Measurements from ENCODE around the gene IGF2BP1. TPM values are rescaled to one million over a fixed set of nuclear protein-coding genes. Genes with fewer than 3 reads are reported as not detected.

The IGF2BP1 gene
- total RNA-seq, 1 experiment from 2014 or later = 601 TPM

DNA sequence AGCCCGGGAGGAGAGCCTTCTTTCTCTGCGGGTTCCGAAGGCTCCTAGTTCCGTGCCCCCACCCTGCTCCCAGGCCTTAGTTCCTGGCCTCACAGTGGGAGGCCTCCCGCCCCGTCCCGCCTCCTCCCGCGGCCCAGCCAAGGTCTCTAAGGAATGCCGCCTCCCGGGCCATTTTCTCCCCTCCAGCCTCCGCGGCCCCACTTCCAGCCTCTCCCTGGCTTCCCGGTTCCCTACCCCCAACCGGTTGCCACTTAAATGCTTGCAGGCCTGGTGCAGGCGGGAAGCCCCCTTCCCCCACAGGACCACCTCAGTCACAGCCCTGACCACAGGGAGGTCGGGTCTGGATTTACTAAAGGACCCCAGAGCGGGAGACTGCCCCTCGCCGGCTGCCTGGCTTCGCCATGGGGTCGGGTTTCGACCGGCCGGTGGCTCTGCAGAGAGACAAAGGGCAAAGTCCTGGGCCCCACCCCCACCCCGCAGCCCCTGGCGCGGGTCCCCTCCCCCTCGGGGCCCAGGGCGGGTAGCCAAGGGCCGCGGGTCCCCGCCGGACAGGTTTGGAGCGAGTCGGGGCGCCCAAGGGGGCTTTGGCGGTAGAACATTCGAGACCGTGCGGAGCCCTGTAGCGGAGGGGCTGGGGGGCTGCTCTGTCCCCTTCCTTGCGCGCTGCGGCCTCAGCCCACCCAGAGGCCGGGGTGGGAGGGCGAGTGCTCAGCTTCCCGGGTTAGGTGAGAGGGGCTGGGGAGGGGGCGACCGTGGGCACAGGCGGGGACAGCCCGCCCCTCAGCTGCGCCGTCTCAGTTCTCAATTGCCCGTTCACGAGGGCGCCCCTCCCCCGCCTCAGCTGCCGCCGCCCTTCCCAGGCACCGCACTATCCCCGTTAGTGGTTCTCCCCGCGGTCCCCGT lies 16.4 kb downstream of the IGF2BP1 start:
- H3K36me3 ChIP-seq (ENCODE audit: control insufficient read depth, insufficient read depth, low read length) = peaks cover 4% of the 10 kb centered on the region; the same call in 1 of the 2 replicates
- H3K9me3 ChIP-seq = no peaks in the 10 kb centered on the region
- H3K27me3 ChIP-seq (replicated peaks; ENCODE audit: control insufficient read depth, insufficient read depth, low read length) = no peaks in the 10 kb centered on the region
- ChIA-PET POLR2A (interaction anchor here (1.6 kb wide), 1 partner anchor 18 kb away, joined by 8 read pairs; no protein-coding TSS in a partner anchor), CTCF (interaction anchor here (0.9 to 2.5 kb wide), 3 partner anchors 19 to 59 kb away, joined by 3 to 17 read pairs (median 4); no protein-coding TSS in a partner anchor)
- Mint-ChIP-seq H3K27ac (ENCODE audit: unreplicated experiment) (peak overlapping the region; percentile 85), H3K27me3 (ENCODE audit: insufficient read depth, unreplicated experiment) (no peaks in the 10 kb centered on the region), H3K36me3 (ENCODE audit: insufficient read depth, unreplicated experiment) (peaks cover 97% of the 10 kb centered on the region), H3K9me3 (ENCODE audit: unreplicated experiment) (no peaks in the 10 kb centered on the region), H3K4me1 (ENCODE audit: low read depth, unreplicated experiment) (peaks cover 66% of the 10 kb centered on the region), H3K4me3 (ENCODE audit: unreplicated experiment) (peak overlapping the region; percentile 34)
- intact Hi-C loops (cut with micrococcal nuclease; ENCODE audit: unreplicated experiment) = no loop called here
- no TSS peak for BruUV-seq (replicated peaks)
- DNase-seq = peak; percentile 54 to 68
- H3K4me1 ChIP-seq = peaks cover 82% of the 10 kb centered on the region
- TF ChIP-seq, protein P1, sequence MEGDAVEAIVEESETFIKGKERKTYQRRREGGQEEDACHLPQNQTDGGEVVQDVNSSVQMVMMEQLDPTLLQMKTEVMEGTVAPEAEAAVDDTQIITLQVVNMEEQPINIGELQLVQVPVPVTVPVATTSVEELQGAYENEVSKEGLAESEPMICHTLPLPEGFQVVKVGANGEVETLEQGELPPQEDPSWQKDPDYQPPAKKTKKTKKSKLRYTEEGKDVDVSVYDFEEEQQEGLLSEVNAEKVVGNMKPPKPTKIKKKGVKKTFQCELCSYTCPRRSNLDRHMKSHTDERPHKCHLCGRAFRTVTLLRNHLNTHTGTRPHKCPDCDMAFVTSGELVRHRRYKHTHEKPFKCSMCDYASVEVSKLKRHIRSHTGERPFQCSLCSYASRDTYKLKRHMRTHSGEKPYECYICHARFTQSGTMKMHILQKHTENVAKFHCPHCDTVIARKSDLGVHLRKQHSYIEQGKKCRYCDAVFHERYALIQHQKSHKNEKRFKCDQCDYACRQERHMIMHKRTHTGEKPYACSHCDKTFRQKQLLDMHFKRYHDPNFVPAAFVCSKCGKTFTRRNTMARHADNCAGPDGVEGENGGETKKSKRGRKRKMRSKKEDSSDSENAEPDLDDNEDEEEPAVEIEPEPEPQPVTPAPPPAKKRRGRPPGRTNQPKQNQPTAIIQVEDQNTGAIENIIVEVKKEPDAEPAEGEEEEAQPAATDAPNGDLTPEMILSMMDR (IDR thresholded peaks at IDR 0.05; ENCODE audit: insufficient read depth in 1 of 2, low read depth in 1 of 2, low read length in 1 of 2, severe bottlenecking in 1 of 2, unreplicated experiment in 1 of 2) = no peak
- H3K4me3 ChIP-seq (ENCODE audit: low read depth, low read length) = no peak overlapping the region

DNA sequence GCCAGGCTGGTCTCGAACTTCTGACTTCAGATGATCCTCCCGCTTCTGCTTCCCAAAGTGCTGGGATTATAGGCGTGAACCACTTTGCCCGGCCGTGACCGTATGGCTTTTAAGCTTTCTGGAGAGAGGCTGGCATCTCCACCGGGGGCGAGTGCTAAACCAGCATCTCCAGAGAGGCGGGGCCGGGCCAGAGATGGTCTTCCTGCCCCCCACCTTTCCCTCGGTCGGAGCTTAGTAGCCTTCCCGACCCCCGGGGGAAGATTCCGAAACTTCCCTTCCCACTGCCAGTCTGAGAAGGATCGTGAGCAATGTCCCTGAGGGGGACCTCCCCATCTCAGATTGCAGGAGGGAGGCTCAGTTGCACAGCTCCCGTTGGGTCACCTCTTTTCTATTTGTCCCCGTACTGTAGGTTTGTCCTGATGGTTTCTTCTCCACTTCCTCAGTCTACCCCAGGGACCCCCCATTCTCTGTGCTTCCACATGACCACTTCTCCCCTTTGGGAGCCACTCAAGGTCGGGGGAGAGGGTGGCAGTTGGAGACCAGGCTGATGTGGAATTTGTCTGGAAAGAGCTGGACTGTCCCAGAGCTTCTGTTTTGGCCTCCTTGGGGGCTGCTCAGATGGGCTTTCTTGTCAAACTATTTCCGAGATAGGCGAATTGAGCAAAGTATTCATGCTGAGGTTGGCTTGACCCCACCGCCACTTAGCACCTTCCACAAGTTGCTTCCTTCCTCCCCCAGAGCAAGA lies 18.2 kb downstream of the IGF2BP1 start:
- peak overlapping the region; percentile 4 for H3K4me3 Mint-ChIP-seq (ENCODE audit: unreplicated experiment)
- Histone ChIP-seq H3K9me3 (no peaks in the 10 kb centered on the region), H3K4me3 (ENCODE audit: low read depth, low read length) (no peak overlapping the region), H3K36me3 (ENCODE audit: control insufficient read depth, insufficient read depth, low read length) (peaks cover 4% of the 10 kb centered on the region), H3K4me1 (peaks cover 84% of the 10 kb centered on the region), H3K27me3 (replicated peaks; ENCODE audit: control insufficient read depth, insufficient read depth, low read length) (no peaks in the 10 kb centered on the region)
- intact Hi-C loops (cut with micrococcal nuclease; ENCODE audit: unreplicated experiment) = no loop called here
- TF ChIP-seq, protein P1 (IDR thresholded peaks at IDR 0.05; ENCODE audit: insufficient read depth in 1 of 2, low read depth in 1 of 2, low read length in 1 of 2, severe bottlenecking in 1 of 2, unreplicated experiment in 1 of 2) = no peak
- peak overlapping the region; percentile 85 for H3K27ac Mint-ChIP-seq (ENCODE audit: unreplicated experiment)
- ChIA-PET POLR2A (interaction anchor here (0.5 to 2.1 kb wide), 3 partner anchors 12 to 67 kb away, joined by 3 to 18 read pairs (median 3); no protein-coding TSS in a partner anchor), CTCF (interaction anchor here (0.5 to 2.9 kb wide), 4 partner anchors 15 to 123 kb away, joined by 4 to 16 read pairs (median 5); partner anchors contain the start of gene ATP5MC1)
- H3K36me3 Mint-ChIP-seq (ENCODE audit: insufficient read depth, unreplicated experiment) = peaks cover 94% of the 10 kb centered on the region
- H3K4me1 Mint-ChIP-seq (ENCODE audit: low read depth, unreplicated experiment) = peaks cover 72% of the 10 kb centered on the region
- H3K27me3 Mint-ChIP-seq (ENCODE audit: insufficient read depth, unreplicated experiment) = no peaks in the 10 kb centered on the region
- peak in 1 of 2 experiments; percentile 39 for DNase-seq
- BruUV-seq (replicated peaks) = no TSS peak
- H3K9me3 Mint-ChIP-seq (ENCODE audit: unreplicated experiment) = no peaks in the 10 kb centered on the region

Data from Caco-2 (cell line).